ENCODE measurements around the gene NT5C3A.
A peak's percentile ranks its signal among the peaks of the same experiment; 100 is the strongest.
"Not testable (repeated sequence)": the region's sequence is repeated elsewhere in the genome, so short reads cannot be mapped to it uniquely, and the experiment has no call there.

The NT5C3A gene

GRCh38 chr7:32998361-32999171, 64.0 kb downstream of the NT5C3A start:
- DNase-seq, result peak; percentile 64
- H3K36me3 ChIP-seq (replicated peaks); in situ Hi-C loops (cut with HindIII; ENCODE audit: low pct_ligation_motif_present, low sequenced_read_pairs); H3K27ac ChIP-seq; H3K4me3 ChIP-seq (ENCODE audit: low read depth, low read length); H3K27me3 ChIP-seq (replicated peaks): not testable (repeated sequence)

GRCh38 chr7:32997956-32998355, 64.6 kb downstream of the NT5C3A start:
- H3K4me3 ChIP-seq (ENCODE audit: low read depth, low read length); H3K36me3 ChIP-seq (replicated peaks); H3K27ac ChIP-seq; H3K27me3 ChIP-seq (replicated peaks); DNase-seq; in situ Hi-C loops (cut with HindIII; ENCODE audit: low pct_ligation_motif_present, low sequenced_read_pairs): not testable (repeated sequence)

GRCh38 chr7:32992750-32993149, 69.8 kb downstream of the NT5C3A start:
- H3K27ac ChIP-seq; DNase-seq; H3K4me3 ChIP-seq (ENCODE audit: low read depth, low read length); H3K27me3 ChIP-seq (replicated peaks); in situ Hi-C loops (cut with HindIII; ENCODE audit: low pct_ligation_motif_present, low sequenced_read_pairs); H3K36me3 ChIP-seq (replicated peaks): not testable (repeated sequence)

- H3K27ac ChIP-seq; in situ Hi-C loops (cut with HindIII; ENCODE audit: low pct_ligation_motif_present, low sequenced_read_pairs); DNase-seq; H3K27me3 ChIP-seq (replicated peaks); H3K4me3 ChIP-seq (ENCODE audit: low read depth, low read length); H3K36me3 ChIP-seq (replicated peaks): not testable (repeated sequence)
Measured at GRCh38 chr7:32991975-32992700, 70.4 kb downstream of the NT5C3A start.

- H3K36me3 ChIP-seq (replicated peaks); H3K27ac ChIP-seq; in situ Hi-C loops (cut with HindIII; ENCODE audit: low pct_ligation_motif_present, low sequenced_read_pairs); H3K27me3 ChIP-seq (replicated peaks); H3K4me3 ChIP-seq (ENCODE audit: low read depth, low read length); DNase-seq: not testable (repeated sequence)
Measured at GRCh38 chr7:32991068-32991585, 71.4 kb downstream of the NT5C3A start.

GRCh38 chr7:32988148-32988547, 74.4 kb downstream of the NT5C3A start:
- H3K27ac ChIP-seq; H3K36me3 ChIP-seq (replicated peaks); H3K4me3 ChIP-seq (ENCODE audit: low read depth, low read length); in situ Hi-C loops (cut with HindIII; ENCODE audit: low pct_ligation_motif_present, low sequenced_read_pairs); DNase-seq; H3K27me3 ChIP-seq (replicated peaks): not testable (repeated sequence)

GRCh38 chr7:32979902-32980301, 82.7 kb downstream of the NT5C3A start:
- H3K27me3 ChIP-seq (replicated peaks); H3K36me3 ChIP-seq (replicated peaks); H3K4me3 ChIP-seq (ENCODE audit: low read depth, low read length); H3K27ac ChIP-seq; in situ Hi-C loops (cut with HindIII; ENCODE audit: low pct_ligation_motif_present, low sequenced_read_pairs); DNase-seq: not testable (repeated sequence)

- peak; percentile 18 for DNase-seq
- H3K27ac ChIP-seq, result not testable (repeated sequence)
Measured at GRCh38 chr7:32979246-32979645, 83.3 kb downstream of the NT5C3A start.

GRCh38 chr7:32977159-32977558, 85.4 kb downstream of the NT5C3A start:
- H3K27ac ChIP-seq; H3K36me3 ChIP-seq (replicated peaks); in situ Hi-C loops (cut with HindIII; ENCODE audit: low pct_ligation_motif_present, low sequenced_read_pairs); DNase-seq; H3K4me3 ChIP-seq (ENCODE audit: low read depth, low read length); H3K27me3 ChIP-seq (replicated peaks): not testable (repeated sequence)

More at GRCh38 chr7:32979246-32979645, 83.3 kb downstream of the NT5C3A start:
- H3K36me3 ChIP-seq (replicated peaks); H3K27me3 ChIP-seq (replicated peaks); H3K4me3 ChIP-seq (ENCODE audit: low read depth, low read length); in situ Hi-C loops (cut with HindIII; ENCODE audit: low pct_ligation_motif_present, low sequenced_read_pairs): not testable (repeated sequence)

- in situ Hi-C loops (cut with HindIII; ENCODE audit: low pct_ligation_motif_present, low sequenced_read_pairs); H3K36me3 ChIP-seq (replicated peaks); H3K27ac ChIP-seq; H3K4me3 ChIP-seq (ENCODE audit: low read depth, low read length); H3K27me3 ChIP-seq (replicated peaks); DNase-seq: not testable (repeated sequence)
Measured at GRCh38 chr7:32971967-32972366, 90.6 kb downstream of the NT5C3A start.

GRCh38 chr7:32967268-32967582, 95.4 kb downstream of the NT5C3A start:
- DNase-seq; H3K36me3 ChIP-seq (replicated peaks); H3K27me3 ChIP-seq (replicated peaks); H3K4me3 ChIP-seq (ENCODE audit: low read depth, low read length); in situ Hi-C loops (cut with HindIII; ENCODE audit: low pct_ligation_motif_present, low sequenced_read_pairs); H3K27ac ChIP-seq: not testable (repeated sequence)

GRCh38 chr7:32966489-32967267, 95.9 kb downstream of the NT5C3A start:
- H3K4me3 ChIP-seq (ENCODE audit: low read depth, low read length); H3K36me3 ChIP-seq (replicated peaks); H3K27me3 ChIP-seq (replicated peaks); DNase-seq; H3K27ac ChIP-seq; in situ Hi-C loops (cut with HindIII; ENCODE audit: low pct_ligation_motif_present, low sequenced_read_pairs): not testable (repeated sequence)

All from brain microvascular endothelial cell (primary cell).